Nephron progenitor cell (in vitro differentiated cells): ENCODE data around the gene NUCKS1.

Experiments
- DNase-seq: peaks from one replicate; pipeline ENCODE4 v3.0.0; 2021
- H3K27ac Mint-ChIP-seq: 2 replicates; pipeline ENCODE4 v1.8.0; 2021; ENCODE audit warnings: mild to moderate bottlenecking, moderate library complexity, mixed read lengths
- H3K27me3 Mint-ChIP-seq: 2 replicates; pipeline ENCODE4 v1.8.0; 2021; ENCODE audit warnings: mild to moderate bottlenecking, low read depth, mixed read lengths; ENCODE audit not compliant: poor library complexity
- H3K36me3 Mint-ChIP-seq: 2 replicates; pipeline ENCODE4 v1.8.0; 2021; ENCODE audit warnings: low read depth, mixed read lengths
- H3K4me1 Mint-ChIP-seq: 2 replicates; pipeline ENCODE4 v1.8.0; 2021; ENCODE audit warnings: mixed read lengths
- H3K4me3 Mint-ChIP-seq: 2 replicates; pipeline ENCODE4 v1.8.0; 2021; ENCODE audit warnings: mild to moderate bottlenecking, moderate library complexity, mixed read lengths
- H3K9me3 Mint-ChIP-seq: 2 replicates; pipeline ENCODE4 v1.8.0; 2021; ENCODE audit warnings: mild to moderate bottlenecking, moderate library complexity, mixed read lengths
- CTCF ChIP-seq: fragments of 200-600 bp; sonication (generic); IDR thresholded peaks from 2 replicates; pipeline ENCODE4 v1.5.0; 2021; ENCODE audit warnings: antibody characterized with exemption

NUCKS1 gene

GRCh38 chr1:205783433-205783795 is 33.4 kb upstream of the NUCKS1 start:
- no peaks in the 10 kb centered on the region for H3K36me3 Mint-ChIP-seq
- no peak overlapping the region for H3K27ac Mint-ChIP-seq
- H3K4me1 Mint-ChIP-seq = peaks cover 6% of the 10 kb centered on the region
- no peak for TF ChIP-seq CTCF
- no peak overlapping the region for H3K4me3 Mint-ChIP-seq
- no peaks in the 10 kb centered on the region for H3K9me3 Mint-ChIP-seq
- no peak for DNase-seq
- H3K27me3 Mint-ChIP-seq = peaks cover 14% of the 10 kb centered on the region

GRCh38 chr1:205782627-205783432 is 32.8 kb upstream of the NUCKS1 start:
- Mint-ChIP-seq H3K36me3 (no peaks in the 10 kb centered on the region), H3K27ac (no peak overlapping the region), H3K4me1 (peaks cover 6% of the 10 kb centered on the region), H3K27me3 (peaks cover 14% of the 10 kb centered on the region), H3K4me3 (no peak overlapping the region), H3K9me3 (no peaks in the 10 kb centered on the region)
- no peak for DNase-seq
- TF ChIP-seq CTCF = no peak

GRCh38 chr1:205780335-205780734 is 30.4 kb upstream of the NUCKS1 start:
- no peak for TF ChIP-seq CTCF
- Mint-ChIP-seq H3K4me1 (peaks cover 6% of the 10 kb centered on the region), H3K27ac (no peak overlapping the region), H3K36me3 (no peaks in the 10 kb centered on the region), H3K27me3 (peaks cover 28% of the 10 kb centered on the region), H3K4me3 (no peak overlapping the region), H3K9me3 (peaks cover 13% of the 10 kb centered on the region)
- no peak for DNase-seq

GRCh38 chr1:205777994-205778393 is 28.0 kb upstream of the NUCKS1 start:
- Mint-ChIP-seq H3K9me3 (peaks cover 13% of the 10 kb centered on the region), H3K27me3 (peaks cover 46% of the 10 kb centered on the region), H3K36me3 (no peaks in the 10 kb centered on the region), H3K4me3 (no peak overlapping the region), H3K4me1 (peaks cover 19% of the 10 kb centered on the region), H3K27ac (no peak overlapping the region)
- DNase-seq = no peak
- no peak for TF ChIP-seq CTCF

- Mint-ChIP-seq H3K27me3 (peaks cover 69% of the 10 kb centered on the region), H3K36me3 (no peaks in the 10 kb centered on the region), H3K4me1 (peaks cover 14% of the 10 kb centered on the region), H3K27ac (no peak overlapping the region), H3K9me3 (peaks cover 13% of the 10 kb centered on the region), H3K4me3 (peak overlapping the region; percentile 88)
- no peak for TF ChIP-seq CTCF
- DNase-seq = no peak
Observed at GRCh38 chr1:205775717-205776056, 25.7 kb upstream of the NUCKS1 start.

- Mint-ChIP-seq H3K27me3 (peaks cover 70% of the 10 kb centered on the region), H3K4me3 (peak within 1 kb of the TSS; percentile 88), H3K9me3 (peaks cover 13% of the 10 kb centered on the region), H3K27ac (no peak within 1 kb of the TSS), H3K36me3 (no peaks in the 10 kb centered on the region), H3K4me1 (peaks cover 14% of the 10 kb centered on the region)
- TF ChIP-seq CTCF = no peak
- DNase-seq = peak; percentile 75
Observed at GRCh38 chr1:205775015-205775716, 25.2 kb upstream of the NUCKS1 start, which contains the start of gene RAB29. RAB29 (minus strand) TSS chr1:205775482; CDS start chr1:205774956, 526 bp downstream.
